Adrenal gland (tissue), 12 donors: Measurements from ENCODE around the gene LINGO4. TPM values are rescaled to one million over a fixed set of nuclear protein-coding genes. Genes with fewer than 3 reads are reported as not detected.

ENCODE experiments used
- DNase-seq, 7 donors: peaks; one replicate each; pipeline ENCODE4 v3.0.0-alpha.2; 2019 to 2020
- H3K27ac ChIP-seq, 5 donors: fragments of 200-600 bp; sonication (generic) in 4 of 5; 1 replicate in 3 of 5; 2 replicates in 2 of 5; pipeline versions ENCODE4 v1.5.1 to v1.8.0; 2016 to 2020; ENCODE audit warnings: mild to moderate bottlenecking in 1 of 5
- H3K27me3 ChIP-seq: fragments of 200-600 bp; 2 replicates; pipeline ENCODE4 v1.8.0; 2021
- H3K36me3 ChIP-seq, 2 donors: fragments of 200-600 bp; replicated peaks in 1 of 2; 1 replicate in 1 of 2; 2 replicates in 1 of 2; pipeline versions ENCODE4 v1.5.1 to v1.8.0; 2018 to 2022
- H3K4me1 ChIP-seq, 2 donors: fragments of 200-600 bp; replicated peaks in 1 of 2; 1 replicate in 1 of 2; 2 replicates in 1 of 2; pipeline versions ENCODE4 v1.5.1 to v1.8.0; 2018 to 2021
- H3K4me3 ChIP-seq, 4 donors: fragments of 200-600 bp; sonication (generic) in 3 of 4; one replicate each; pipeline ENCODE4 v1.5.1; 2016 to 2018
- H3K9me3 ChIP-seq, 3 donors: fragments of 200-600 bp; sonication (generic) in 1 of 3; replicated peaks in 1 of 3; 1 replicate in 2 of 3; 2 replicates in 1 of 3; pipeline versions ENCODE4 v1.5.1 to v1.8.0; 2016 to 2021
- POLR2A ChIP-seq, 2 donors: fragments of 450-650 bp; IDR thresholded peaks; one replicate each; pipeline ENCODE4 v1.6.1; 2017; ENCODE audit warnings: antibody characterized with exemption in 2 of 2, mild to moderate bottlenecking in 2 of 2, moderate library complexity in 1 of 2
- whole genome bisulfite sequencing, 4 donors: extraction: QIAGEN DNeasy Blood & Tissue Kit in 2 of 4; methylation state at CpG; one replicate each; pipeline versions ENCODE4 v1.1.5 to v1.1.7; 2013 to 2017; 5-methylcytosine and 5-hydroxymethylcytosine counted together
- intact Hi-C, 2 donors: fragments of 100-400 bp; cut with DNase I; formaldehyde crosslinking; loops; one replicate each; pipeline versions ENCODE4 v1.14.1 to v1.15.0; 2022 to 2023
- polyA plus RNA-seq, 3 donors: library from polyadenylated mRNA; stranded (reverse); fragments of 200-250 nt in 2 of 3; fragments of 350-450 nt in 1 of 3; fragmentation: Illumina TruSeq in 1 of 3; extraction: RNeasy Lipid Tissue Mini Kit (QIAGEN cat#74804) in 1 of 3; gene quantifications; one replicate each; pipeline ENCODE4 v1.2.3, GENCODE V29; 2013 to 2014
- total RNA-seq, 9 donors: library from RNA; depleted of rRNA in 4 of 9; stranded (reverse); fragments of >200 nt in 4 of 9; fragments of 120-200 nt in 1 of 9; fragmentation: NEBNext Ultra II Directional in 1 of 9; extraction: Animal tissue kit (Norgen Biotek cat#: 25700) in 1 of 9; gene quantifications; one replicate each; pipeline versions ENCODE4 v1.1.0 to v1.2.4, GENCODE V29; 2013 to 2023
- TF ChIP-seq, protein P1 (sequence below), 6 experiments: fragments of 450-650 bp in 4 of 6; fragments of 200-600 bp in 2 of 6; sonication (generic) in 1 of 6; IDR thresholded peaks; 1 replicate in 5 of 6; 2 replicates in 1 of 6; pipeline versions ENCODE4 v1.5.1 to v1.8.0; 2016 to 2021; ENCODE audit warnings: antibody characterized with exemption in 6 of 6, mild to moderate bottlenecking in 2 of 6, moderate library complexity in 1 of 6
- donor health status: healthy with polysubstance abuse.
- donor health status: Bipolar disorder and iron deficiency.
- donor health status: DM: yes; HTN: yes; CAD: no.
- donor health status: DM: no; HTN: no; CAD: no.
- donor health status: DM: no; HTN: no; CAD: no.
- donor health status: DM: yes; HTN: yes; CAD: no.

Gene LINGO4
- total and polyA plus RNA-seq, 12 donors: 0.11 to 0.56 (median 0.32) TPM; not detected in 6

DNA sequence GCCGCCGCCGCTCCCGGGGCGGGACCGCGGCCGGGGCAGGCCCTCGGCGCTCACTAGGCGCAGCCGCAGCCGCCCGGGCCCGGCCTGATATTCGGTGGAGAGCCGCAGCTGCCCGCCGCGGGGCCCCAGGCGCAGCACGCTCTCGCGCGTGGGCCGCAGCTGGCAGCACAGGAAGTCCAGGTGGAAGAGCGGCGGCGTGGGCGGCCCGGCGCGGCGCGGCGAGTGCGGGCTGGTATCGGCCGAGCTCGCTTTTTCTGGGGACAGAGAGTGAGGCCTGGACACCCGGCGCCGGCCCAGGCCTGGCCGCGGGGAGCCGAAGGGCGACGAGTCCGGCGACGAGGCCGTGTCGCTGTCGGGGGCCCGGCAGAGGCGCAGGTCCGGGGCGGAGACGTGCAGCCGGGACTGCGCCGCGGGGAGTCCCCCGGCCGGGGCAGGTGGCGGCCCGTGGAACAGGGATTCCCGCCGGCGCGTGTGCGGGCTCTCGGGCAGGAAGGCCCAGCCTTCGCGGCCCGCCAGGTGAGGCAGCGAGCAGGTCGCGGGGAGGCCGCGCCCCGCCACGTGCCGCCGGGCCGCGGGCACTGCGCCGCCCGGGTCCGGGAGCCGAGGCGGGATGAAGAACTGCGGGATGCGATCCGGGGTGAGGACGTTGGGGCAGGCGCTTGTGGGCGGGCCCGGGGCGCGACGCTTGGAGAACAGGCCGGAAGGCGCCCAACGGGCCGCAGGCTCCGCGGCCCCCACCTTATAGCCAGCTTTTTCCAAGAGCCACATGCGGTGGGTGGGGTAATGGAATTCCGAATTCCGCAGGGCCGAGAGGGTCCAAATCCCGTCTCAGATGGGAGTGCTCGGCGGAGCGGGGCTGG lies 33.2 kb upstream of the LINGO4 start:
- TF ChIP-seq POLR2A (IDR thresholded peaks at IDR 0.05): no peak
- TF ChIP-seq, protein P1, sequence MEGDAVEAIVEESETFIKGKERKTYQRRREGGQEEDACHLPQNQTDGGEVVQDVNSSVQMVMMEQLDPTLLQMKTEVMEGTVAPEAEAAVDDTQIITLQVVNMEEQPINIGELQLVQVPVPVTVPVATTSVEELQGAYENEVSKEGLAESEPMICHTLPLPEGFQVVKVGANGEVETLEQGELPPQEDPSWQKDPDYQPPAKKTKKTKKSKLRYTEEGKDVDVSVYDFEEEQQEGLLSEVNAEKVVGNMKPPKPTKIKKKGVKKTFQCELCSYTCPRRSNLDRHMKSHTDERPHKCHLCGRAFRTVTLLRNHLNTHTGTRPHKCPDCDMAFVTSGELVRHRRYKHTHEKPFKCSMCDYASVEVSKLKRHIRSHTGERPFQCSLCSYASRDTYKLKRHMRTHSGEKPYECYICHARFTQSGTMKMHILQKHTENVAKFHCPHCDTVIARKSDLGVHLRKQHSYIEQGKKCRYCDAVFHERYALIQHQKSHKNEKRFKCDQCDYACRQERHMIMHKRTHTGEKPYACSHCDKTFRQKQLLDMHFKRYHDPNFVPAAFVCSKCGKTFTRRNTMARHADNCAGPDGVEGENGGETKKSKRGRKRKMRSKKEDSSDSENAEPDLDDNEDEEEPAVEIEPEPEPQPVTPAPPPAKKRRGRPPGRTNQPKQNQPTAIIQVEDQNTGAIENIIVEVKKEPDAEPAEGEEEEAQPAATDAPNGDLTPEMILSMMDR (IDR thresholded peaks at IDR 0.05): no peak
- WGBS, 4 donors: 4 to 7% (median 4%) methylated on average over 11 to 117 of the region's 117 CpGs
- H3K27me3 ChIP-seq: peaks cover 9% of the 10 kb centered on the region
- H3K27ac ChIP-seq: peak overlapping the region in 1 of 5 donors; percentile 49
- peaks cover 8 to 19% of the 10 kb centered on the region in 2 donors for H3K4me1 ChIP-seq
- peak in 2 of 7 donors; percentile 27 to 49 for DNase-seq
- intact Hi-C loops: no loop called here
- H3K4me3 ChIP-seq: peak overlapping the region in 1 of 4 donors; percentile 60
- H3K9me3 ChIP-seq: no peaks in the 10 kb centered on the region
- no peaks in the 10 kb centered on the region for H3K36me3 ChIP-seq

DNA sequence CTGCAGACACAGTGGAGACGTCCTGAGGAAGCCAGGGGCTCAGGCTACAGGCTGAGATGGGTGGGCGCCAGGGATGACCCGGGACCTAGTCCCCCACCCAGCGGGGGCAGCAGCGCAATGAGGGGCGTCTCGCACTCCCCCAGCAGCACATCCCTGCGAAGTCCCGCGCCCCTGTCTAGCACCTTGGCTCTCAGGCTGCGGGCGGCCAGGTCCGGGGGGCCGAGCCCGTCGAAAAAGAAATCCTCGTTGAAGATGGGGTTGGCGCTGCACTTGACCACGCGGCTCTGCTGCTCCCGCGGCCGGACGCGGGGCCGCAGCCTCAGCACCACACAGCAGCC lies 32.6 kb upstream of the LINGO4 start:
- H3K4me1 ChIP-seq: peaks cover 8 to 19% of the 10 kb centered on the region in 2 donors
- no peak overlapping the region for H3K27ac ChIP-seq
- TF ChIP-seq, protein P1 (IDR thresholded peaks at IDR 0.05): no peak
- no peak for TF ChIP-seq POLR2A (IDR thresholded peaks at IDR 0.05)
- WGBS, 4 donors: 9 to 14% (median 9%) methylated on average over 7 to 26 of the region's 26 CpGs
- intact Hi-C loops: no loop called here
- H3K27me3 ChIP-seq: peaks cover 9% of the 10 kb centered on the region
- H3K9me3 ChIP-seq: no peaks in the 10 kb centered on the region
- no peak for DNase-seq
- H3K36me3 ChIP-seq: no peaks in the 10 kb centered on the region
- peak overlapping the region in 1 of 4 donors; percentile 60 for H3K4me3 ChIP-seq

DNA sequence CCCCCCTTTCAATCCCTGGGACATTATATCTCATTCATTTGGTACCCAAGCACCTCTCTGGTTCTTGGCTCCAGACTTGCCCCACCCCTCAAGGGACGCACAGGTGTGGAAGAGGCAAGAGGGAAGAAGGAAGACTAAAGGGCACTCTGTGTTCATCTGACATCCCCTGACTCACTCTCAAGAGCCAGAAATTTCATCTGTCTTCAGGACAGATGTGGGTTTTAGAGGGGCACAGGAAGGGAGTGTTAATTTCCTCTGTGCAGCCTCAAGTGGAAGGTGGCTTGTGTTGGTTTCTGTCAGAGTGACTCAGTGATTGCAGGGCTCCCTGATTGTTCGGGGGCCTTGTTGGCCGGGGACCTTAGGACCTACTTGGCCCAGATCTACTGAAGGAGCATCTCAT lies 32.0 kb upstream of the LINGO4 start:
- Histone ChIP-seq H3K4me3 (no peak overlapping the region), H3K9me3 (no peaks in the 10 kb centered on the region), H3K36me3 (no peaks in the 10 kb centered on the region), H3K27ac (no peak overlapping the region), H3K4me1 (peaks cover 8 to 19% of the 10 kb centered on the region in 2 donors), H3K27me3 (peaks cover 9% of the 10 kb centered on the region)
- 63 to 67% (median 66%) methylated on average over 3 of the region's 3 CpGs for WGBS, 4 donors
- intact Hi-C loops: no loop called here
- no peak for DNase-seq
- TF ChIP-seq, protein P1 (IDR thresholded peaks at IDR 0.05): no peak
- no peak for TF ChIP-seq POLR2A (IDR thresholded peaks at IDR 0.05)

DNA sequence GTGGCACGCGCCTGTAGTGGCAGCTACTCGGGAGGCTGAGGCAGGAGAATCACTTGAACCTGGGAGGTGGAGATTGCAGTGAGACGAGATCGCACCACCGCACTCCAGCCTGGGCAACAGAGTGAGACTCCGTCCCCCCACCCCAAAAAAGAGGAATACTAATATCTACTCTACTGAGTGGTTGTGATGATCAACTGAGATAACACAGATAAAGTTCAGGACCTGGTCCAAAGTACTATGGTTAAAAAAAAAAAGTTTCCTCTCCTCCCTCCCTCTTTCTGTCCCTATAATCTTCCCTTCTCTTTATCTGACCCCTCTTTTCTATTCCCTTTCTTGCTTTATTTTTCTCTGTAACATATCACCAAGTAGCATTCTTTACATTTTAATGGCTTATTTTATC lies 30.4 kb upstream of the LINGO4 start:
- no peak for TF ChIP-seq POLR2A (IDR thresholded peaks at IDR 0.05)
- TF ChIP-seq, protein P1 (IDR thresholded peaks at IDR 0.05): no peak
- WGBS, 4 donors: 89 to 93% (median 91%) methylated on average over 7 of the region's 7 CpGs
- no peaks in the 10 kb centered on the region for H3K9me3 ChIP-seq
- DNase-seq: no peak
- intact Hi-C loops: no loop called here
- peaks cover 8 to 19% of the 10 kb centered on the region in 2 donors for H3K4me1 ChIP-seq
- peaks cover 9% of the 10 kb centered on the region for H3K27me3 ChIP-seq
- no peak overlapping the region for H3K4me3 ChIP-seq
- no peak overlapping the region for H3K27ac ChIP-seq
- no peaks in the 10 kb centered on the region for H3K36me3 ChIP-seq
